Activated naive CD4-positive, alpha-beta T cell treated with anti-CD3 and anti-CD28 coated beads, Interleukin-2, amount 50 U/mL, for 16 hours (primary cell): ENCODE data around the gene MYH6.
"Not testable (repeated sequence)": the region's sequence is repeated elsewhere in the genome, so short reads cannot be mapped to it uniquely, and the experiment has no call there.

Source experiments
- DNase-seq: peaks from one replicate; pipeline ENCODE4 v3.0.0-alpha.2; 2020

Gene MYH6

GRCh38 chr14:23389396-23389795 lies 18.7 kb downstream of the MYH6 start:
- no peak for DNase-seq

DNA sequence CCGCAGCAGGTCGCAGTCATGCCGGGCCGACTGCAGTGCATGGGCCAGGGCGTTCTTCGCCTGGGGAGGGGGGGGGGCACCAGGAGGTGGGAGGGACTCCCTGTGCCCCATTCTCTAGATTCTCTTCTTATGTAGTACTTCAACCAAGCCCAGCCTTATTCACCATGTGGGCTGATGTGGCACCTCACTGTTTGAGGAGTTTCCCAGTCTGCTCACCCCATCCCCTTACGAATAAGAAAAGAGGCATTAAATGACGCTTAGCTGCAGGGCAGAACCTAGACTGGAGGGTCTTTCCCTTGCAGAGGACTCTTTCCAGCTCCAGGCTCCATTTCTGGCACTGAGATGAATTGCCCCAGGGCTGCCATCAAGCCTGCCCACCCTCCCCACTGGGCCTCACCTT lies 19.1 kb downstream of the MYH6 start:
- DNase-seq = no peak

- DNase-seq = no peak
Measured at GRCh38 chr14:23387916-23388882, 19.9 kb downstream of the MYH6 start.

DNA sequence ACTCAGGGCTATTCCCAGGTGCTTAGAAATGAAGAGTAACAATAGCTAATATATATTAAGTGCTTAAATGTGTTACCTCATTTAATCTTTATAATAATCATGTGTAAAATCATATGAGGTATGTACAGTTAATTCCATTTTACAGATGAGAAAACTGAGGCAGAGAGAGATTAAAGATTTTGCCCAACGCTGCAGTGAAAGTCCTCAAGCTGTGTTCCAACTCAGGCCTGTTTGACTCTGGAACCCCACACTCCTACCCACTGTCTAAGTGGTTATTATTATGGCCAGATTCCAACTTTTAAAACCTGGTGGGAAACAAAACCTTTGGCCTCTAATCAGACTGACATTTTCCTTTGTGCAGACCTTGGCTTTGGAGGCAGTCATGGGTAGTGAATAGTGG lies 21.1 kb downstream of the MYH6 start:
- DNase-seq = no peak

- not testable (repeated sequence) for DNase-seq
Measured at GRCh38 chr14:23386266-23386657, 21.8 kb downstream of the MYH6 start.

GRCh38 chr14:23385642-23386265 lies 22.3 kb downstream of the MYH6 start:
- DNase-seq = no peak

DNA sequence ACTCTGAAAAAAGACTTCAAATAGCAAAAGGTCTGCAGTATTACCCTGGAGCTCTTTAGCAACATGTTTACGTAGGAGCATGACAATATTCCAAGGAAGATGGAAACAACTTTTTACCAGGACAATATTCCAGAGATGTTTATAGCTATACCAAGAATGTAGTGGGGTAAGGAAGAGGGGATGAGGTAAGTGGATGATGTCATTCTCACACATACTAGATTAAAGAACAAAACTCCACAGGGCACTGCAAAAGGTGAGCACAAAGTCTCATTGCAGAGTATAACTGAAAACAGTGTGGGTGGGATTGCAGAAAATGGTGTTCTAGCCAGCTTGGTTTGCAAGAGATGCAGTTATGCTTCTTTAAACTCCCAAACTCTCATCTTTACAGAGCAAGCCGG lies 22.8 kb downstream of the MYH6 start:
- DNase-seq = no peak

- DNase-seq = no peak
Measured at GRCh38 chr14:23384364-23385080, 23.6 kb downstream of the MYH6 start.

- no peak for DNase-seq
Measured at GRCh38 chr14:23382731-23383440, 25.2 kb downstream of the MYH6 start.

DNA sequence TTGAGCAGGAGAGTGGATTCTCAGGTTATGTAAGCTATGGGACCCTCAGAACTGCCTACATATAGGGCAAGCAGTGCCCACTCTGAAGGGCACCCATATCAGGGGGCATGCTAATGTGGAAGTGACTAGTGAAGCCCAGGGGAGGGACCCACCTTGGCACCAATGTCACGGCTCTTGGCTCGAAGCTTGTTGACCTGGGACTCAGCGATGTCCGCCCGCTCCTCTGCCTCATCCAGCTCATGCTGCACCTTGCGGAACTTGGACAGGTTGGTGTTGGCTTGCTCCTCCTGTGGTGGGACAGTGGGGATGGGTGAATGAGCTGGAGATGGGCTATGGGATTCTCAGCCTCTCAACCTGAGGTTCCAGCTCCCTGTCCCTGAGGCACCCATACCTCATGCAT lies 25.8 kb downstream of the MYH6 start:
- no peak for DNase-seq

GRCh38 chr14:23381871-23382270 lies 26.2 kb downstream of the MYH6 start:
- no peak for DNase-seq

DNA sequence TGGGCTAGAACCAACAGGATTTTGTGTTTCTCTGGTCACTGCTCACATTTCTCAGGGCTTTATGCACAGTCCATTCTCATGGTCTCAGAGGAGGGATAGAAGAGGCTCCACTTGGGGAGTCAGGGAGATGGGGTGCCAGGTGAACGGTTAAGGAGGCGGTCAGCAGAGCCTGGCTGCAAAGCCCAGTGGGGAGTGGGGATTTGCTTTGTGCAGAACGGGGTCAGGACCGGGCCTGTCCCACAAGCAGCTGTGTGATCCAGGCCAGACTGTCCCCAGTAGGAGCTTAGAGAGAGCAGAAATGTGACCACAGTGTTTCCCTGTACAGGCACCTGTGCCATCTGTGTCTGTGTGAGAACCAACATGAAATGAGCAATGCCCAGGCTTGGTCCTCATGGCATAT lies 27.1 kb downstream of the MYH6 start:
- DNase-seq = no peak

DNA sequence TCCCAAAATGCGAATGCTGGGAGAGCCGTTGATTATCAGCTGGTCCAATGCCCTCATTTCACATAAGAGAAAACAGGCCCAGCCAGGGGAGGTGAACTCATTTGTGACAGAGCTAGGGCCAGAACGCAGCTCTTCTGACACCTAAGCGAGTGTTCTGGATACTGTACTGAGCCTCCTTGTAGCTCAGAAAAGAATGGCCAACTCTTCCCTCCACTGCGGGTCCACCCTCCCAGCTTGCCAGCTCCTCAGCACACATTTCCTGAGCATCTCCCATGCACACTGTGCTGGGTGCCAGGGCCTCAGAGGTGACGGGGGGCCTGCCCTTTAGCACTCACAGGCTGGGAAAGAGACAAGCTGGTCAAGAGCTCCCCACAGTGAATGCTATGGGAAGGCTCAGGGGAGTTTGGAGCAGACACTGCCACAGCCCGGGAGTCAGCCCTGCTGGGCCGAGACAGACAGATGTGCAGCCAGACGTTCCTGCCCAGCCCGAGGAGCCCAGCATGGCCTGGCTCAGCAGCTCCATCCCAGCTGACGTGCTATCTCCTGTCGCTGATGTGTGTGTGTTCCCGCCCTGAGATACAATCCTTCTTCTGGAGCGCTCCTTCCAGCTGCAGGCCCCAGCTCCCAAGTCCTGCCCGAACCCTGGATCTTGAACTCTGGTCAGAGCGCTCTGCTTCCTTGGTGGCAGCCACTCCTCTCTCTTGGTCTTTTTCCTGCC lies 27.7 kb downstream of the MYH6 start:
- DNase-seq = no peak

- DNase-seq = peak; percentile 71
Measured at GRCh38 chr14:23379366-23380196, 28.5 kb downstream of the MYH6 start.

GRCh38 chr14:23378612-23379220 lies 29.4 kb downstream of the MYH6 start:
- no peak for DNase-seq

DNA sequence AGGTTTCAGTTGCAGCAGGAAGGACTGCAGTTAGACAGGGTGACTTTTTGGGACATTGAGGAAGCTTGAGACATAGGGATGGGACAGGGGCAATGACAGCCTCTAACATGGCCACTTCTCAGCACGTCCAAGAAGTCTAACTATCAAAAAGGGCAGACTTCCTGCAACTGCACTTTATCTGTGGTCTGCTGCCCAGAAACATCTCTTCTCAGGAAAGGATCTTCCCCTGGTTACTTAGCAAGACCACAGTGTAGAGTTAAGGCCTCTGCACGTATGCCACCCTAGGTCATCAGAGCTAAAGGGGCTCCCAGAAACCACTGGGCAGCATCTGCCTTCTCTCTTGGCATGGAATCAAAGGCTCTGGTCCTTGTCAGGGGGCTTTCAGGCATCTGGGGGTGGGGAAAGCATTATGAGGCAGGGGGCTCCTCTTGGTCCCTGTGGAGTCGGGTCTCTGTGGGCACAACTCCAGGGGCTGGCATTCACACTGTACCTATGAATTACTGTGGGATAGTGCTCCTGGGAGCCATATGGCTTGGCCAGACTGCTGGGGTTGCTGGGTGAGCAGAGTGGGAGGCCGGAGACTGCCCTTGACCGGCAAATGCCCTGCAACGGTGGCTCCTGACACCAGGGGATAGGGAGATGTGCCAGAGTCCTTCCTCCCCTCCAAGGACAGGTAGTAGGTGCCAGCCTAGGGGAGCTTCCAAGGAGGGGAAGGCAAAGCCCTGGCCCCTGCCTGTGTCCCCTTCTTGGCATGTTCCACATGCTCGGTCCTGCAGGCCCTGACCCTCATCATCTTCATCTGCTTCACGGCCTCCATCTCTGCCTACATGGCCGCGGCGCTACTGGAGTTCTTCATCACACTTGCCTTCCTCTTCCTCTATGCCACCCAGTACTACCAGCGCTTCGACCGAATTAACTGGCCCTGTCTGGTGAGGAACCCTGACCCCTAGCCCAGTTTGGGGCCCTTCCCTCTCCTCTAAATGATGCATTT lies 30.2 kb downstream of the MYH6 start:
- DNase-seq = no peak

- no peak for DNase-seq
Measured at GRCh38 chr14:23377198-23377550, 30.9 kb downstream of the MYH6 start.

GRCh38 chr14:23376482-23377197 lies 31.4 kb downstream of the MYH6 start, which contains the start of gene CMTM5:
CMTM5 (plus strand) TSS chr14:23377046; CDS start chr14:23377252, 206 bp downstream.
- no peak for DNase-seq
